Lower leg skin (tissue), 4 donors: ENCODE results near the gene RING1. TPM values are rescaled to one million over a fixed set of nuclear protein-coding genes. Genes with fewer than 3 reads are reported as not detected.

Experiments used
- DNase-seq, 2 donors: peaks; one replicate each; pipeline ENCODE4 v3.0.0-alpha.2; 2019; ENCODE audit warnings: low spot score in 2 of 2
- H3K4me3 ChIP-seq: fragments of 200-600 bp; sonication (generic); 2 replicates; pipeline ENCODE4 v1.5.1; 2017; ENCODE audit warnings: mild to moderate bottlenecking, low read depth; ENCODE audit not compliant: poor library complexity, severe bottlenecking
- POLR2A ChIP-seq, 2 donors: fragments of 450-650 bp; IDR thresholded peaks; one replicate each; pipeline ENCODE4 v1.6.1; 2016 to 2017; ENCODE audit warnings: antibody characterized with exemption in 2 of 2, mild to moderate bottlenecking in 1 of 2, moderate library complexity in 1 of 2
- WGBS, 2 donors: methylation state at CpG; one replicate each; pipeline ENCODE4 v1.1.5; 2018; 5-methylcytosine and 5-hydroxymethylcytosine counted together
- intact Hi-C: fragments of 100-400 bp; cut with DNase I; formaldehyde crosslinking; loops from one replicate; pipeline ENCODE4 v1.15.0; 2023; ENCODE audit warnings: low total_unique reads
- total RNA-seq, 4 donors: library from RNA; depleted of rRNA; stranded (reverse); fragments of >200 nt; gene quantifications; one replicate each; pipeline ENCODE4 v1.1.0, GENCODE V29; 2016
- TF ChIP-seq, protein P1 (sequence below), 3 donors: fragments of 450-650 bp; IDR thresholded peaks; one replicate each; pipeline ENCODE4 v1.5.1; 2016; ENCODE audit warnings: antibody characterized with exemption in 3 of 3, mild to moderate bottlenecking in 3 of 3, moderate library complexity in 2 of 3

RING1 gene
- total RNA-seq, 4 donors from 2014 or later, result 10.0 to 22.1 (median 13.7) TPM

GRCh38 chr6:33183071-33183683, 25.1 kb upstream of the RING1 start:
- no peak overlapping the region for H3K4me3 ChIP-seq
- no peak for DNase-seq
- 78 to 85% methylated on average over 5 of the region's 5 CpGs for WGBS, 2 donors
- intact Hi-C loops, result no loop called here
- TF ChIP-seq POLR2A (IDR thresholded peaks at IDR 0.05), result no peak
- TF ChIP-seq, protein P1, sequence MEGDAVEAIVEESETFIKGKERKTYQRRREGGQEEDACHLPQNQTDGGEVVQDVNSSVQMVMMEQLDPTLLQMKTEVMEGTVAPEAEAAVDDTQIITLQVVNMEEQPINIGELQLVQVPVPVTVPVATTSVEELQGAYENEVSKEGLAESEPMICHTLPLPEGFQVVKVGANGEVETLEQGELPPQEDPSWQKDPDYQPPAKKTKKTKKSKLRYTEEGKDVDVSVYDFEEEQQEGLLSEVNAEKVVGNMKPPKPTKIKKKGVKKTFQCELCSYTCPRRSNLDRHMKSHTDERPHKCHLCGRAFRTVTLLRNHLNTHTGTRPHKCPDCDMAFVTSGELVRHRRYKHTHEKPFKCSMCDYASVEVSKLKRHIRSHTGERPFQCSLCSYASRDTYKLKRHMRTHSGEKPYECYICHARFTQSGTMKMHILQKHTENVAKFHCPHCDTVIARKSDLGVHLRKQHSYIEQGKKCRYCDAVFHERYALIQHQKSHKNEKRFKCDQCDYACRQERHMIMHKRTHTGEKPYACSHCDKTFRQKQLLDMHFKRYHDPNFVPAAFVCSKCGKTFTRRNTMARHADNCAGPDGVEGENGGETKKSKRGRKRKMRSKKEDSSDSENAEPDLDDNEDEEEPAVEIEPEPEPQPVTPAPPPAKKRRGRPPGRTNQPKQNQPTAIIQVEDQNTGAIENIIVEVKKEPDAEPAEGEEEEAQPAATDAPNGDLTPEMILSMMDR (IDR thresholded peaks at IDR 0.05), result no peak

- intact Hi-C loops, result no loop called here
- no peak overlapping the region for H3K4me3 ChIP-seq
- no peak for DNase-seq
- no peak for TF ChIP-seq POLR2A (IDR thresholded peaks at IDR 0.05)
- TF ChIP-seq, protein P1 (IDR thresholded peaks at IDR 0.05), result no peak
- WGBS, 2 donors, result 75 to 85% methylated on average over 9 of the region's 9 CpGs
Observed at GRCh38 chr6:33185190-33185589, 23.1 kb upstream of the RING1 start.

GRCh38 chr6:33185654-33186187, 22.6 kb upstream of the RING1 start:
- intact Hi-C loops, result no loop called here
- no peak overlapping the region for H3K4me3 ChIP-seq
- no peak for TF ChIP-seq POLR2A (IDR thresholded peaks at IDR 0.05)
- TF ChIP-seq, protein P1 (IDR thresholded peaks at IDR 0.05), result no peak
- WGBS, 2 donors, result 79 to 92% methylated on average over 4 of the region's 4 CpGs
- no peak for DNase-seq

- DNase-seq, result no peak
- no peak overlapping the region for H3K4me3 ChIP-seq
- intact Hi-C loops, result no loop called here
- TF ChIP-seq POLR2A (IDR thresholded peaks at IDR 0.05), result no peak
- TF ChIP-seq, protein P1 (IDR thresholded peaks at IDR 0.05), result no peak
- 95% methylated on average over 1 of the region's 1 CpG for WGBS, 2 donors
Observed at GRCh38 chr6:33187809-33188208, 20.5 kb upstream of the RING1 start.

DNA sequence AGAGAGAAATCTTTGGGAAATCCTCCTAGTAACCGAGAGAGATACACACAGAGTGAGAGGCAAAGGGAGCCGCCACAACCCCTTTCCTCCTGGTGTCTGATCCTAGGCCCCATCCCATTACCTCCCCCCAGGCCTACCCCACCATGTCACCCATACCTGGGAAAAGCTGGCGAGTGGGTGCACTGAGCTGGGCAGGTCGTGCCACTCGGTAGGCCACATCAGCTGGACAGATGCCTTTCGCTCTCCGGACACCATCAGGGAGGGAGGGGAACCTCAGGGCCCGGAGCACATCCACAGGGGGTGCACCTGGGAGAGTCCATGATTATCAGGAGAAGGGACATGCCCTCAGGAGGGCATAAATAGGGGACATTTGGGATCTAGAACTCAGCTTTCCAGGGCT, 19.1 kb upstream of the RING1 start:
- intact Hi-C loops, result no loop called here
- TF ChIP-seq, protein P1 (IDR thresholded peaks at IDR 0.05), result no peak
- TF ChIP-seq POLR2A (IDR thresholded peaks at IDR 0.05), result no peak
- no peak for DNase-seq
- 80 to 88% methylated on average over 5 to 8 of the region's 8 CpGs for WGBS, 2 donors
- H3K4me3 ChIP-seq, result no peak overlapping the region
